GM12878 (cell line): ENCODE data around the gene CNDP2. TPM values are rescaled to one million over a fixed set of nuclear protein-coding genes. Genes with fewer than 3 reads are reported as not detected.

Source experiments
- ATAC-seq: fragments of 200-7000 bp; cut with Tn5 transposase; 3 replicates; pipeline ENCODE4 v1.9.1; 2020; ENCODE audit warnings: mild to moderate bottlenecking, moderate library complexity
- BruUV-seq: library from RNA; stranded (reverse); fragments of 400-500 nt; replicated peaks from 2 replicates; lab custom pipeline; 2021; lab: Mats Ljungman, UMichigan
- CTCF ChIA-PET: fragments of 300-600 bp; sonication (Branson Sonifier 250); formaldehyde crosslinking; extraction: SDS; loops from one replicate; lab custom pipeline; 2021; ENCODE audit warnings: inconsistent platforms; lab: Yijun Ruan, JAX
- POLR2A ChIA-PET: fragments of 350-600 bp; formaldehyde crosslinking; extraction: SDS; loops from one replicate; lab custom pipeline; 2021; ENCODE audit warnings: inconsistent platforms; lab: Charles Lee
- RAD21 ChIA-PET: fragments of 300-600 bp; sonication (Branson Sonifier 250); formaldehyde crosslinking; loops from one replicate; lab custom pipeline; 2023; ENCODE audit warnings: antibody characterized with exemption; ENCODE audit not compliant: unreplicated experiment; lab: Charles Lee
- SMC1A ChIA-PET: fragments of 300-600 bp; sonication (Branson Sonifier 250); formaldehyde crosslinking; loops from one replicate; lab custom pipeline; 2023; ENCODE audit not compliant: unreplicated experiment, uncharacterized antibody; lab: Charles Lee
- DNase-seq: peaks from one replicate; pipeline ENCODE4 v3.0.0-alpha.2; 2011; ENCODE audit warnings: low read depth, low spot score
- FAIRE-seq: peaks from 3 replicates; lab custom pipeline; 2011; peaks lifted over from hg19 to GRCh38; lab: Jason Lieb, UNC
- H2AFZ ChIP-seq: 2 replicates; pipeline ENCODE4 v1.6.0; 2011; ENCODE audit warnings: low read depth, low read length, control low read depth; ENCODE audit not compliant: control insufficient read depth
- H3K27ac ChIP-seq: 2 replicates; pipeline ENCODE4 v1.5.1; 2011; ENCODE audit warnings: control low read depth; ENCODE audit not compliant: control insufficient read depth, insufficient read depth
- H3K27me3 ChIP-seq, 2 experiments: replicated peaks in 1 of 2; 2 replicates each; pipeline versions ENCODE4 v1.6.0 to v1.6.1; 2011; ENCODE audit warnings: low read length in 1 of 2; ENCODE audit not compliant: control insufficient read depth in 2 of 2, insufficient read depth in 2 of 2
- H3K36me3 ChIP-seq, 2 experiments: 2 replicates each; pipeline ENCODE4 v1.5.1; 2011; ENCODE audit warnings: low read length in 1 of 2; ENCODE audit not compliant: control insufficient read depth in 2 of 2, insufficient read depth in 2 of 2
- H3K4me1 ChIP-seq: 2 replicates; pipeline ENCODE4 v1.6.1; 2011; ENCODE audit warnings: mild to moderate bottlenecking, low read length, moderate library complexity, mixed read lengths; ENCODE audit not compliant: control insufficient read depth, insufficient read depth
- H3K4me2 ChIP-seq: 2 replicates; pipeline ENCODE4 v1.6.0; 2011; ENCODE audit warnings: control low read depth; ENCODE audit not compliant: control insufficient read depth, insufficient read depth
- H3K4me3 ChIP-seq: fragments of 200-600 bp; sonication (generic); 2 replicates; pipeline ENCODE4 v1.5.1; 2016
- H3K79me2 ChIP-seq: 2 replicates; pipeline ENCODE4 v1.6.0; 2011; ENCODE audit warnings: low read length; ENCODE audit not compliant: control insufficient read depth, insufficient read depth
- H3K9ac ChIP-seq: 2 replicates; pipeline ENCODE4 v1.8.0; 2011; ENCODE audit warnings: low read length, control low read depth, mixed read lengths; ENCODE audit not compliant: control insufficient read depth, insufficient read depth
- H3K9me3 ChIP-seq: replicated peaks from 3 replicates; pipeline ENCODE4 v1.5.1; 2011; ENCODE audit warnings: mild to moderate bottlenecking, low read length; ENCODE audit not compliant: control insufficient read depth, insufficient read depth
- H4K20me1 ChIP-seq: 2 replicates; pipeline ENCODE4 v1.6.0; 2011; ENCODE audit not compliant: control insufficient read depth, insufficient read depth
- ATF3 ChIP-seq: IDR thresholded peaks from 2 replicates; pipeline ENCODE4 v1.6.1; 2011; ENCODE audit warnings: low read depth, mild to moderate bottlenecking, low read length, moderate library complexity, borderline replicate concordance; ENCODE audit errors: extremely low read depth
- CHD2 ChIP-seq: IDR thresholded peaks from 2 replicates; pipeline ENCODE4 v1.6.1; 2011; ENCODE audit warnings: low read depth, low read length, improper control_type of control experiment, borderline replicate concordance
- EP300 ChIP-seq, 2 experiments: fragments of 150-350 bp in 1 of 2; IDR thresholded peaks; 2 replicates each; pipeline ENCODE4 v1.6.1; 2011 to 2012; ENCODE audit warnings: low read depth in 2 of 2, low read length in 2 of 2, borderline replicate concordance in 1 of 2, improper control_type of control experiment in 1 of 2, inconsistent platforms in 1 of 2; ENCODE audit not compliant: control insufficient read depth in 1 of 2
- HSF1 ChIP-seq: fragments of 150-350 bp; IDR thresholded peaks from 2 replicates; pipeline ENCODE4 v1.6.1; 2014; ENCODE audit warnings: mild to moderate bottlenecking, low read depth, low read length
- NRF1 ChIP-seq: conservative IDR thresholded peaks from 2 replicates; pipeline ENCODE4 v1.6.1; 2011; ENCODE audit warnings: mild to moderate bottlenecking, low read depth, low read length, improper control_type of control experiment
- PAX8 ChIP-seq: fragments of 450-650 bp; IDR thresholded peaks from 2 replicates; pipeline ENCODE4 v1.6.1; 2017; ENCODE audit warnings: mild to moderate bottlenecking, moderate library complexity
- POLR2A ChIP-seq: IDR thresholded peaks from 2 replicates; pipeline ENCODE4 v1.6.1; 2011; ENCODE audit warnings: low read depth, mild to moderate bottlenecking, low read length
- POLR2AphosphoS5 ChIP-seq: IDR thresholded peaks from 2 replicates; pipeline ENCODE4 v1.6.1; 2011; ENCODE audit warnings: mild to moderate bottlenecking, low read length, inconsistent platforms
- SREBF1 ChIP-seq: IDR thresholded peaks from 2 replicates; pipeline ENCODE4 v1.6.1; 2012; ENCODE audit warnings: mild to moderate bottlenecking, low read length
- TCF12 ChIP-seq: IDR thresholded peaks from 2 replicates; pipeline ENCODE4 v1.6.1; 2011; ENCODE audit warnings: low read depth, mild to moderate bottlenecking, low read length
- WGBS: methylation state at CpG from one replicate; pipeline ENCODE4 v1.1.6; 2016; ENCODE audit warnings: low lambda C conversion rate; ENCODE audit not compliant: insufficient replicate concordance, insufficient coverage; ENCODE audit errors: missing lambda C conversion rate; 5-methylcytosine and 5-hydroxymethylcytosine counted together
- in situ Hi-C: fragments of 300-500 bp; cut with MboI; formaldehyde crosslinking; loops from 9 replicates; pipeline ENCODE4 v1.14.3; 2018; ENCODE audit warnings: mixed read lengths
- intact Hi-C: fragments of 100-400 bp; cut with micrococcal nuclease; formaldehyde crosslinking; loops from one replicate; pipeline ENCODE4 v1.14.2; 2022; ENCODE audit not compliant: unreplicated experiment
- polyA plus RNA-seq, 11 experiments: library from polyadenylated mRNA; depleted of rRNA in 4 of 11; unstranded in 6 of 11; stranded (reverse) in 5 of 11; fragments of >200 nt; fragmentation: Nextera tagmentation in 4 of 11; fragmentation: Illumina TruSeq in 1 of 11; extraction: Ambion mirVana in 4 of 11; extraction: Trizol in 1 of 11; gene quantifications; 1 replicate in 1 of 11; 2 replicates in 10 of 11; pipeline versions ENCODE4 v1.2.1 to v1.2.3, GENCODE V29; 2011 to 2016; ENCODE audit warnings: inconsistent platforms in 2 of 11, missing spikeins in 2 of 11, low read depth in 1 of 11
- total RNA-seq, 4 experiments: library from RNA; depleted of rRNA in 3 of 4; stranded (reverse); fragments of >200 nt in 3 of 4; fragmentation: Illumina TruSeq in 1 of 4; extraction: Trizol in 1 of 4; gene quantifications; 2 replicates each; pipeline versions ENCODE4 v1.2.1 to v1.2.3, GENCODE V29; 2013 to 2021

The CNDP2 gene
- total and polyA plus RNA-seq, 10 of the 15 experiments (the other 5 are each of a cell fraction or from before 2014, with no cell fraction given) = 63.5 to 213 (median 158) TPM

- Histone ChIP-seq H3K27ac (no peak overlapping the region), H3K36me3 (peaks cover 24 to 32% of the 10 kb centered on the region in 2 experiments)
These were observed 24.1 kb downstream of the CNDP2 start for GRCh38 chr18:74520096-74520833.

GRCh38 chr18:74521068-74521725 lies 25.0 kb downstream of the CNDP2 start:
- H3K4me1 ChIP-seq = no peaks in the 10 kb centered on the region
- H3K9me3 ChIP-seq = no peaks in the 10 kb centered on the region
- no peak overlapping the region for H3K4me2 ChIP-seq
- ChIA-PET POLR2A (no interaction called here), CTCF (no interaction called here), SMC1A (interaction anchor here (0.7 kb wide), 1 partner anchor 864 kb away, joined by 3 read pairs; no protein-coding TSS in a partner anchor), RAD21 (no interaction called here)
- BruUV-seq = no TSS peak
- FAIRE-seq (no peak), ATAC-seq (no peak), DNase-seq (no peak)
- intact Hi-C loops = no loop called here
- H3K27me3 ChIP-seq = no peaks in the 10 kb centered on the region
- no peaks in the 10 kb centered on the region for H3K79me2 ChIP-seq
- H3K27ac ChIP-seq = no peak overlapping the region
- H2AFZ ChIP-seq = no peak overlapping the region
- 97% methylated on average over 15 of the region's 15 CpGs for WGBS
- H3K36me3 ChIP-seq = peaks cover 24% of the 10 kb centered on the region in 2 experiments
- H3K4me3 ChIP-seq = no peak overlapping the region
- no peak overlapping the region for H3K9ac ChIP-seq
- no peaks in the 10 kb centered on the region for H4K20me1 ChIP-seq
- in situ Hi-C loops = no loop called here
- TF ChIP-seq EP300 (IDR thresholded peaks at IDR 0.05; ENCODE audit: borderline replicate concordance in 1 of 2, control insufficient read depth in 1 of 2, low read depth in 2 of 2, low read length in 2 of 2) (no peak), SREBF1 (no peak), ATF3 (no peak), POLR2A (peak; percentile 37; the same call in 1 of the 2 replicates), TCF12 (no peak), HSF1 (no peak), CHD2 (no peak), NRF1 (no peak)

More at GRCh38 chr18:74520096-74520833, 24.1 kb downstream of the CNDP2 start:
- DNase-seq (no peak), ATAC-seq (no peak), FAIRE-seq (no peak)
- in situ Hi-C loops = no loop called here
- Histone ChIP-seq H3K27me3 (no peaks in the 10 kb centered on the region), H3K79me2 (no peaks in the 10 kb centered on the region), H3K4me2 (no peak overlapping the region), H4K20me1 (no peaks in the 10 kb centered on the region), H2AFZ (no peak overlapping the region), H3K9ac (no peak overlapping the region), H3K4me1 (no peaks in the 10 kb centered on the region), H3K9me3 (no peaks in the 10 kb centered on the region), H3K4me3 (no peak overlapping the region)
- intact Hi-C loops = no loop called here
- WGBS = 87% methylated on average over 14 of the region's 14 CpGs
- ChIA-PET CTCF (no interaction called here), POLR2A (no interaction called here), RAD21 (no interaction called here), SMC1A (interaction anchor here (0.7 kb wide), 1 partner anchor 865 kb away, joined by 3 read pairs; no protein-coding TSS in a partner anchor)
- TSS peak; percentile 90 for BruUV-seq
- TF ChIP-seq PAX8 (no peak), POLR2AphosphoS5 (0 out of 2 replicates have a peak, but pooled peaks have one; percentile 33)
